ENCODE data around the gene SCNN1A.
A peak's percentile ranks its signal among the peaks of the same experiment; 100 is the strongest.

The SCNN1A gene

DNA sequence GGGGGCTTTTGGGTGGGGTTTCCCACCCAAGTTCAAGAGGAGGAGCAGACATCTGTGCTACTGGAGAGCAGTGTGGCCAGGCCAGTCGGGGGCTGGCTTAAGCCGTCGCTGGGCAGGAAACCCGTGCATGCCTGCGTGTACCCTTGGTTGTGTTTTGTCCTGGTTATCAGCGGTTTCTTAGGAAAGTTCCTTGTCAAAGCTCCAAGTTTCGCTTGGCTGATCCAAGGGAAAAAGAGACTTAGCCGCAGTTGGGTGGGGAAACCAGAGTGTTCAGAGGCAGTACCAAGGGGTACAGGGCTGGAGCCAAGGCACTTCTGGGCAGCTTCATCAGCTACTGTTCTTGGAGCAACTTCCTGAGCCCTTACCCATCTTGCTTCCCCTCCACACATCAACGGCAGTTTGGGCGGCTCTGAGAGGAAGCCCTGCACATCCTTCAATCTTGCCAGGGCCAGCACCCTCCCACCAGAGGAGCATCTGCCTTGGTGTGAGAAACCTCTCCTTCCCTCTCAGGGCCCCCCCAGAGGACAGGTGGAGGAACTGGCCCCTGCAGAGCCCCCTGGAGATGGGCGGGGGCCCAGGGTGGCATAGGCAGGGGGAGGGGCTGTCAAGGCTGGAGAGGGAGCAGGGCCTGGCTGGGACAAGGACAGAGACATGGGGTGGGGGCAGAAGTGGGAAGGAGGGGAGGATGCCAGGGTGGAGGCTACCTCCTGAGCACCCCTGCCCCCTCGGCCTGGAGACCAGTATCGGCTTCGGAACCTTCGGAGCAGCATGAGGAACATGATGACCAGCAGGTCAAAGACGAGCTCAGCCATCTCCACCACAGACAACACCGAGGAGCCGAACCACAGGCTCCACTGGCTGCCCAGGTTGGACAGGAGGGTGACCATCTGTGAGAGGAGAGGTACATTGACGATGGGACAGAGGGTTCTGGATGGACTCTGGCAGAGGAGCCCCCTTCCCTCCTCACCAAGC, 27.7 kb downstream of the SCNN1A start:
- no CpG with 5 or more reads among the region's 19 CpGs for WGBS (ENCODE audit: extremely low coverage, insufficient coverage, insufficient read length)
- Histone ChIP-seq H3K79me2 (ENCODE audit: control insufficient read depth, insufficient read depth, low read length, poor library complexity) (no peaks in the 10 kb centered on the region), H3K9me3 (ENCODE audit: insufficient read depth, low read depth, low read length) (peaks cover 2% of the 10 kb centered on the region), H2AK5ac (ENCODE audit: low read length) (no peak overlapping the region), H3K18ac (ENCODE audit: low read length) (no peak overlapping the region), H3K9ac (ENCODE audit: low read length) (no peak overlapping the region), H3K36me3 (ENCODE audit: control insufficient read depth in 1 of 2, insufficient read depth in 2 of 2, low read length in 2 of 2) (no peaks in the 10 kb centered on the region), H2AFZ (ENCODE audit: insufficient read depth, low read length, poor library complexity) (no peak overlapping the region), H2BK120ac (ENCODE audit: insufficient read depth, low read length, poor library complexity) (no peak overlapping the region), H4K8ac (ENCODE audit: low read depth, low read length) (no peak overlapping the region), H3K27ac (ENCODE audit: low read depth, low read length) (no peak overlapping the region), H3K23ac (ENCODE audit: low read length) (no peak overlapping the region), H3K4me2 (ENCODE audit: low read length) (no peak overlapping the region), H3K79me1 (ENCODE audit: low read length) (peaks cover under 1% of the 10 kb centered on the region), H2BK12ac (ENCODE audit: low read length) (no peak overlapping the region), H2BK5ac (ENCODE audit: low read depth, low read length, poor library complexity) (no peak overlapping the region), H4K91ac (ENCODE audit: low read depth, low read length) (no peak overlapping the region), H3K27me3 (ENCODE audit: insufficient read depth, low read length) (no peaks in the 10 kb centered on the region), H3K4me1 (ENCODE audit: control insufficient read depth in 1 of 2, insufficient read depth in 2 of 2, low read length in 2 of 2) (peaks cover 2 to 7% of the 10 kb centered on the region in 2 experiments), H3K4me3 (ENCODE audit: low read depth, low read length) (no peak overlapping the region), H4K12ac (ENCODE audit: low read depth, low read length) (no peak overlapping the region), H3K4ac (ENCODE audit: low read depth, low read length) (no peak overlapping the region), H3K14ac (ENCODE audit: low read length) (no peak overlapping the region)
- no peak for DNase-seq

DNA sequence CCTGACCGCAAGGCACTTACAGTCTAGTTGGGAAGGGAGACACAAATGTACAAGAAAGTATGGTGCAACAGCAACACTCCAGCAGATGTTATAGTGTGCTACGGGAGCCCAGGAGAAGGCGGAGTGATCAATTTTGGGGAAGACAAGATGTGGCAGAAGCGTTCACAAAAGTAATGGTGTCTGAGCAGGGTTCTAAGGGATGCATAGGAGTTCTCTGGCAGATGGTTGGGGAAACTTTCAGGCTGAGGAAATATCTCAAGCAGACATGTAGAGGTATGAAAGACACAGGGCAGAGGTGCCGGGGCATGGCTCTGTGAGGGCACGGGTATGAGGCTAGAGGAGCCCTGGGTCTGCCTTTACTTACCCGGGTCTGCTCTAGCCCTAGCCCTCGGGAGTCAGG, 28.4 kb downstream of the SCNN1A start:
- WGBS (ENCODE audit: extremely low coverage, insufficient coverage, insufficient read length), result no CpG with 5 or more reads among the region's 8 CpGs
- Histone ChIP-seq H3K27ac (ENCODE audit: low read depth, low read length) (no peak overlapping the region), H3K27me3 (ENCODE audit: insufficient read depth, low read length) (no peaks in the 10 kb centered on the region), H3K79me2 (ENCODE audit: control insufficient read depth, insufficient read depth, low read length, poor library complexity) (no peaks in the 10 kb centered on the region), H3K4ac (ENCODE audit: low read depth, low read length) (no peak overlapping the region), H4K8ac (ENCODE audit: low read depth, low read length) (no peak overlapping the region), H3K4me2 (ENCODE audit: low read length) (no peak overlapping the region), H4K12ac (ENCODE audit: low read depth, low read length) (no peak overlapping the region), H3K4me3 (ENCODE audit: low read depth, low read length) (no peak overlapping the region), H3K14ac (ENCODE audit: low read length) (no peak overlapping the region), H3K9ac (ENCODE audit: low read length) (no peak overlapping the region), H3K79me1 (ENCODE audit: low read length) (peaks cover 5% of the 10 kb centered on the region), H4K91ac (ENCODE audit: low read depth, low read length) (no peak overlapping the region), H2BK120ac (ENCODE audit: insufficient read depth, low read length, poor library complexity) (no peak overlapping the region), H3K9me3 (ENCODE audit: insufficient read depth, low read depth, low read length) (peaks cover 2% of the 10 kb centered on the region), H3K4me1 (ENCODE audit: control insufficient read depth in 1 of 2, insufficient read depth in 2 of 2, low read length in 2 of 2) (peaks cover 8 to 14% of the 10 kb centered on the region in 2 experiments), H3K36me3 (ENCODE audit: control insufficient read depth in 1 of 2, insufficient read depth in 2 of 2, low read length in 2 of 2) (no peaks in the 10 kb centered on the region), H2AK5ac (ENCODE audit: low read length) (no peak overlapping the region), H3K23ac (ENCODE audit: low read length) (no peak overlapping the region), H2AFZ (ENCODE audit: insufficient read depth, low read length, poor library complexity) (no peak overlapping the region), H3K18ac (ENCODE audit: low read length) (no peak overlapping the region), H2BK12ac (ENCODE audit: low read length) (no peak overlapping the region), H2BK5ac (ENCODE audit: low read depth, low read length, poor library complexity) (no peak overlapping the region)
- no peak for DNase-seq

DNA sequence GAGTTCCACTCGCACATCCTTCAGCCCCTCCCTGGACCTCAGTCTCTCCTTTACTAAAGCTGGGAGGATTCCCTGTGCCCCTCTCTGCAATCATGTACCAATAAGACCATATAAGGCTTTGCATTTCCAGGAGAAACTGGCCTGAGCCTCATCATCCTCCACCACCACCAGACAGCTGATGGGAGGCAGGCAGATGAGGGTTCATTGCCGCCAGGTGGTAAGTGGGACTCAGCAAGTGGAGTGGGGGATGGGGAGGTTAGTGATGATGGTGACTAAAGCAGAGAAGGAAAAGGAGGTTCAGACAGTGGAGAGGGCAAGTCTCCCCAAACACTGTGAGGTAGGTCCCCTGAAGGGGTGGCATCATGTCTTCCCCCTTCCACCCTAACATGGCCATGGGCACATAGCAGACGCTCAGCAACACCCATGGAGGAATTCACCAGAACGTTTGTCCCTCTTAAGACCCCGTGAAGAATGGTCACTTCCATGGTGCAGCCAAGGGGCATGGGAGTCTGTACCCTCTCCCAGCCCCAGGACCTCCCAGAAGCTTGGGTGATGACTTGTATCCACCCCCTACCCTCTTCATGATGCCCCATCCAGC, 29.0 kb downstream of the SCNN1A start:
- Histone ChIP-seq H4K8ac (ENCODE audit: low read depth, low read length) (no peak overlapping the region), H4K12ac (ENCODE audit: low read depth, low read length) (no peak overlapping the region), H3K79me1 (ENCODE audit: low read length) (peaks cover 10% of the 10 kb centered on the region), H3K14ac (ENCODE audit: low read length) (no peak overlapping the region), H3K36me3 (ENCODE audit: control insufficient read depth in 1 of 2, insufficient read depth in 2 of 2, low read length in 2 of 2) (no peaks in the 10 kb centered on the region), H3K23ac (ENCODE audit: low read length) (no peak overlapping the region), H4K91ac (ENCODE audit: low read depth, low read length) (no peak overlapping the region), H3K18ac (ENCODE audit: low read length) (no peak overlapping the region), H2BK12ac (ENCODE audit: low read length) (no peak overlapping the region), H2AFZ (ENCODE audit: insufficient read depth, low read length, poor library complexity) (no peak overlapping the region), H3K4me3 (ENCODE audit: low read depth, low read length) (no peak overlapping the region), H3K4ac (ENCODE audit: low read depth, low read length) (no peak overlapping the region), H3K4me2 (ENCODE audit: low read length) (no peak overlapping the region), H2BK5ac (ENCODE audit: low read depth, low read length, poor library complexity) (no peak overlapping the region), H3K4me1 (ENCODE audit: control insufficient read depth in 1 of 2, insufficient read depth in 2 of 2, low read length in 2 of 2) (peaks cover 8 to 14% of the 10 kb centered on the region in 2 experiments), H2AK5ac (ENCODE audit: low read length) (no peak overlapping the region), H3K9me3 (ENCODE audit: insufficient read depth, low read depth, low read length) (peaks cover 2% of the 10 kb centered on the region), H3K79me2 (ENCODE audit: control insufficient read depth, insufficient read depth, low read length, poor library complexity) (peaks cover 5% of the 10 kb centered on the region), H3K27me3 (ENCODE audit: insufficient read depth, low read length) (no peaks in the 10 kb centered on the region), H3K27ac (ENCODE audit: low read depth, low read length) (no peak overlapping the region), H3K9ac (ENCODE audit: low read length) (no peak overlapping the region), H2BK120ac (ENCODE audit: insufficient read depth, low read length, poor library complexity) (no peak overlapping the region)
- no CpG with 5 or more reads among the region's 5 CpGs for WGBS (ENCODE audit: extremely low coverage, insufficient coverage, insufficient read length)
- DNase-seq, result no peak

DNA sequence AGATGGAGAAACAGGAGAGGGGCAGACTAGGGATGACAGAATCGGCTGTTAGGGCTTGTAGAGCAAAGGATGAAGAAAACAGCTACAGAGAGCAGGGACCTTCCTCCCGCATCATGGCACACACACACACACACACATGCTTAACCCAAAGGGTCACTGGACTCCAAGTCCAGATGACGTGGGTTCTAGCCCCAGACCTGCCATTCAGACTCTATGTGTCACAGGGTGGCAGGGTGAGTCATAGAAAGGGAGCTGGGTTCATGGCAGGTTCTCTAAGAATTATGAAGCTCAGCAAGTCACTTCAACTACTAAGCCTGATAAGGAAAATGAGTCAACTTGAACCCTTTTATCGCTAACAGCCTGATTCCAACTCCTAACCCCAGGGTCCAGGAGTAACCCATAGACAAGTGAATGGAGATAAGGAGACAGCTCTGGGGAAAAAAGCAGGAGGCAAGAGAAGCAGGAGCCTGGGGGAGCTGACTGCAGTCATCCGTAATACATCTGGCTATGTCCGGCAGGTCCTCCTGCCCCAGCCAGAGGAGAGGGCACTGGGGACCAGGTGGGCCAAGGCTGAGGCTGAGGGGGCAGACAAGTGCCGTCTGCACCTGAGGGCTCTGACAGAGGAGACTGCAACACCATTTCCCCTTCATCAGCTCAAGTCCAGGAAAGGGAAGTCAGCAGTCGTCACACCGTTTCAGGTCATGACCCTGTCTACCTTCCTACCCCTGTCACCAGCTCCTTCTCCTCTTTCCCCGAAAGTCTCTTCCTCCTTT, 29.9 kb downstream of the SCNN1A start:
- Histone ChIP-seq H3K4me1 (ENCODE audit: control insufficient read depth in 1 of 2, insufficient read depth in 2 of 2, low read length in 2 of 2) (peaks cover 8 to 14% of the 10 kb centered on the region in 2 experiments), H3K4me3 (ENCODE audit: low read depth, low read length) (no peak overlapping the region), H3K4ac (ENCODE audit: low read depth, low read length) (no peak overlapping the region), H4K12ac (ENCODE audit: low read depth, low read length) (no peak overlapping the region), H3K4me2 (ENCODE audit: low read length) (no peak overlapping the region), H4K91ac (ENCODE audit: low read depth, low read length) (no peak overlapping the region), H3K36me3 (ENCODE audit: control insufficient read depth in 1 of 2, insufficient read depth in 2 of 2, low read length in 2 of 2) (no peaks in the 10 kb centered on the region), H3K23ac (ENCODE audit: low read length) (no peak overlapping the region), H3K14ac (ENCODE audit: low read length) (no peak overlapping the region), H3K79me2 (ENCODE audit: control insufficient read depth, insufficient read depth, low read length, poor library complexity) (peaks cover 13% of the 10 kb centered on the region), H2BK120ac (ENCODE audit: insufficient read depth, low read length, poor library complexity) (no peak overlapping the region), H2AFZ (ENCODE audit: insufficient read depth, low read length, poor library complexity) (no peak overlapping the region), H2BK5ac (ENCODE audit: low read depth, low read length, poor library complexity) (no peak overlapping the region), H3K9ac (ENCODE audit: low read length) (no peak overlapping the region), H2BK12ac (ENCODE audit: low read length) (no peak overlapping the region), H3K27ac (ENCODE audit: low read depth, low read length) (no peak overlapping the region), H3K18ac (ENCODE audit: low read length) (no peak overlapping the region), H3K9me3 (ENCODE audit: insufficient read depth, low read depth, low read length) (peaks cover 2% of the 10 kb centered on the region), H3K27me3 (ENCODE audit: insufficient read depth, low read length) (no peaks in the 10 kb centered on the region), H4K8ac (ENCODE audit: low read depth, low read length) (no peak overlapping the region), H3K79me1 (ENCODE audit: low read length) (peaks cover 19% of the 10 kb centered on the region), H2AK5ac (ENCODE audit: low read length) (no peak overlapping the region)
- peak; percentile 95 to 98 for DNase-seq
- no CpG with 5 or more reads among the region's 10 CpGs for whole genome bisulfite sequencing (ENCODE audit: extremely low coverage, insufficient coverage, insufficient read length)

Measured in trophoblast cell (in vitro differentiated cells and primary cell).